SK-N-MC (cell line): ENCODE measurements around the gene ARHGAP26.

ENCODE experiments used
- EZH2 ChIP-seq: fragments of 200-600 bp; sonication (generic); IDR thresholded peaks from one replicate; pipeline ENCODE4 v1.6.1; 2017; ENCODE audit warnings: antibody characterized with exemption
- FOXP2 ChIP-seq: optimal IDR thresholded peaks from 2 replicates; pipeline ENCODE3; 2011; ENCODE audit warnings: mild to moderate bottlenecking, moderate library complexity; ENCODE audit not compliant: insufficient read depth; ENCODE audit errors: extremely low read length, control extremely low read depth
- POLR2AphosphoS5 ChIP-seq: IDR thresholded peaks from 2 replicates; pipeline ENCODE4 v1.6.1; 2012; ENCODE audit warnings: mild to moderate bottlenecking, low read depth, low read length, borderline replicate concordance

- TF ChIP-seq EZH2 (no peak), POLR2AphosphoS5 (no peak), FOXP2 (no peak)
Measured at GRCh38 chr5:143214890-143215289, 444.7 kb downstream of the ARHGAP26 start.
